Adrenal gland (tissue), 12 donors: ENCODE data around the gene F2RL3. TPM values are rescaled to one million over a fixed set of nuclear protein-coding genes. Genes with fewer than 3 reads are reported as not detected.

Experiments used
- DNase-seq, 7 donors: peaks; one replicate each; pipeline ENCODE4 v3.0.0-alpha.2; 2019 to 2020
- H3K27ac ChIP-seq, 5 donors: fragments of 200-600 bp; sonication (generic) in 4 of 5; 1 replicate in 3 of 5; 2 replicates in 2 of 5; pipeline versions ENCODE4 v1.5.1 to v1.8.0; 2016 to 2020; ENCODE audit warnings: mild to moderate bottlenecking in 1 of 5
- H3K27me3 ChIP-seq: fragments of 200-600 bp; 2 replicates; pipeline ENCODE4 v1.8.0; 2021
- H3K36me3 ChIP-seq, 2 donors: fragments of 200-600 bp; replicated peaks in 1 of 2; 1 replicate in 1 of 2; 2 replicates in 1 of 2; pipeline versions ENCODE4 v1.5.1 to v1.8.0; 2018 to 2022
- H3K4me1 ChIP-seq, 2 donors: fragments of 200-600 bp; replicated peaks in 1 of 2; 1 replicate in 1 of 2; 2 replicates in 1 of 2; pipeline versions ENCODE4 v1.5.1 to v1.8.0; 2018 to 2021
- H3K4me3 ChIP-seq, 4 donors: fragments of 200-600 bp; sonication (generic) in 3 of 4; one replicate each; pipeline ENCODE4 v1.5.1; 2016 to 2018
- H3K9me3 ChIP-seq, 3 donors: fragments of 200-600 bp; sonication (generic) in 1 of 3; replicated peaks in 1 of 3; 1 replicate in 2 of 3; 2 replicates in 1 of 3; pipeline versions ENCODE4 v1.5.1 to v1.8.0; 2016 to 2021
- POLR2A ChIP-seq, 2 donors: fragments of 450-650 bp; IDR thresholded peaks; one replicate each; pipeline ENCODE4 v1.6.1; 2017; ENCODE audit warnings: antibody characterized with exemption in 2 of 2, mild to moderate bottlenecking in 2 of 2, moderate library complexity in 1 of 2
- WGBS, 4 donors: extraction: QIAGEN DNeasy Blood & Tissue Kit in 2 of 4; methylation state at CpG; one replicate each; pipeline versions ENCODE4 v1.1.5 to v1.1.7; 2013 to 2017; 5-methylcytosine and 5-hydroxymethylcytosine counted together
- intact Hi-C, 2 donors: fragments of 100-400 bp; cut with DNase I; formaldehyde crosslinking; loops; one replicate each; pipeline versions ENCODE4 v1.14.1 to v1.15.0; 2022 to 2023
- polyA plus RNA-seq, 3 donors: library from polyadenylated mRNA; stranded (reverse); fragments of 200-250 nt in 2 of 3; fragments of 350-450 nt in 1 of 3; fragmentation: Illumina TruSeq in 1 of 3; extraction: RNeasy Lipid Tissue Mini Kit (QIAGEN cat#74804) in 1 of 3; gene quantifications; one replicate each; pipeline ENCODE4 v1.2.3, GENCODE V29; 2013 to 2014
- total RNA-seq, 9 donors: library from RNA; depleted of rRNA in 4 of 9; stranded (reverse); fragments of >200 nt in 4 of 9; fragments of 120-200 nt in 1 of 9; fragmentation: NEBNext Ultra II Directional in 1 of 9; extraction: Animal tissue kit (Norgen Biotek cat#: 25700) in 1 of 9; gene quantifications; one replicate each; pipeline versions ENCODE4 v1.1.0 to v1.2.4, GENCODE V29; 2013 to 2023
- TF ChIP-seq, protein P1 (sequence below), 6 experiments: fragments of 450-650 bp in 4 of 6; fragments of 200-600 bp in 2 of 6; sonication (generic) in 1 of 6; IDR thresholded peaks; 1 replicate in 5 of 6; 2 replicates in 1 of 6; pipeline versions ENCODE4 v1.5.1 to v1.8.0; 2016 to 2021; ENCODE audit warnings: antibody characterized with exemption in 6 of 6, mild to moderate bottlenecking in 2 of 6, moderate library complexity in 1 of 6
- donor health status: healthy with polysubstance abuse.
- donor health status: Bipolar disorder and iron deficiency.
- donor health status: DM: yes; HTN: yes; CAD: no.
- donor health status: DM: no; HTN: no; CAD: no.
- donor health status: DM: no; HTN: no; CAD: no.
- donor health status: DM: yes; HTN: yes; CAD: no.

The F2RL3 gene
- total and polyA plus RNA-seq, 12 donors, result 0.17 to 3.8 (median 2.2) TPM

GRCh38 chr19:16892436-16892835 lies 3.6 kb downstream of the F2RL3 start:
- Histone ChIP-seq H3K27ac (no peak overlapping the region), H3K36me3 (no peaks in the 10 kb centered on the region), H3K9me3 (no peaks in the 10 kb centered on the region), H3K4me3 (no peak overlapping the region), H3K4me1 (peaks cover 10 to 11% of the 10 kb centered on the region in 2 donors), H3K27me3 (no peaks in the 10 kb centered on the region)
- no peak for DNase-seq
- intact Hi-C loops, result no loop called here
- 63 to 74% (median 67%) methylated on average over 2 to 4 of the region's 4 CpGs for WGBS, 4 donors
- TF ChIP-seq, protein P1, sequence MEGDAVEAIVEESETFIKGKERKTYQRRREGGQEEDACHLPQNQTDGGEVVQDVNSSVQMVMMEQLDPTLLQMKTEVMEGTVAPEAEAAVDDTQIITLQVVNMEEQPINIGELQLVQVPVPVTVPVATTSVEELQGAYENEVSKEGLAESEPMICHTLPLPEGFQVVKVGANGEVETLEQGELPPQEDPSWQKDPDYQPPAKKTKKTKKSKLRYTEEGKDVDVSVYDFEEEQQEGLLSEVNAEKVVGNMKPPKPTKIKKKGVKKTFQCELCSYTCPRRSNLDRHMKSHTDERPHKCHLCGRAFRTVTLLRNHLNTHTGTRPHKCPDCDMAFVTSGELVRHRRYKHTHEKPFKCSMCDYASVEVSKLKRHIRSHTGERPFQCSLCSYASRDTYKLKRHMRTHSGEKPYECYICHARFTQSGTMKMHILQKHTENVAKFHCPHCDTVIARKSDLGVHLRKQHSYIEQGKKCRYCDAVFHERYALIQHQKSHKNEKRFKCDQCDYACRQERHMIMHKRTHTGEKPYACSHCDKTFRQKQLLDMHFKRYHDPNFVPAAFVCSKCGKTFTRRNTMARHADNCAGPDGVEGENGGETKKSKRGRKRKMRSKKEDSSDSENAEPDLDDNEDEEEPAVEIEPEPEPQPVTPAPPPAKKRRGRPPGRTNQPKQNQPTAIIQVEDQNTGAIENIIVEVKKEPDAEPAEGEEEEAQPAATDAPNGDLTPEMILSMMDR (IDR thresholded peaks at IDR 0.05), result no peak
- no peak for TF ChIP-seq POLR2A (IDR thresholded peaks at IDR 0.05)

DNA sequence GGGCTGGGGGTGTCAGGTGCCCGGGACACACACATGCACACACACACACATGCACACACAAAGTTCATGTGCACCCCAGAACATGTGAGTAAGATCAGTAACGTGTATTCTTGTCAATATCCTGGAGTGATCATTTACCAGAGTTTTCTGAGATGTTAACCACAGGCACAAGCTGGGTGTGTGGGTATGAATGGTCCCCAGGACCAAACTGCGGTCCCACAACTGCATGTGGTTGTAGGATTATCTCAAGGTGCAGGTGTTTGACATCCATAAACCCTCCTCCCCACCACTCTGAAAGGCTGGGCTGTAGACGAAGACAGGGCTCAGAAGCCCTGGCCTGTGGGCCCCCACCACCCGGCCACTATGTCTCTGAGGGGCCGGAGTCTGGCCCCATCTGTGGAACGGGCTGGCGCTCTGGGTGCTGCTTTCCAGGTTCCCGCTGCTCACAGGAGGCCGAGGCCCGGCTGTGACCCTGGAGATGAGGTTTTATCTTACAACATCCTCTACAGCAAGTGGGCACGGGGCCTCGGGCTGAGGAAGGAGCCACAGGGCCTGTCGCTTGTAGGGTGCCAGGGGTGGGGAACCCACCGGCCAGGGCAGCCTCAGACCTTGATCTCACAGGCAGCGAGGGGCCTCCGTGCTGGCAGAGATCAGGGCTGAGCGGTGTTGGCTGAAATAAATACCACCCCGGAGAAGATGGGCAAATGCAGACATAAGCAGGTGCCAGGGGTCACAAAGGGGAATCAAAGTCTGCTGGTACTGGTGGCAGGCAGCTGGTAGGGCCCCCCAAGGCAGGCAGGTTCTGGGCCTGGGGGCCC lies 4.3 kb downstream of the F2RL3 start:
- peaks cover 10 to 16% of the 10 kb centered on the region in 2 donors for H3K4me1 ChIP-seq

GRCh38 chr19:16893686-16893989 lies 4.8 kb downstream of the F2RL3 start:
- peak overlapping the region in 2 of 5 donors; percentile 25 to 26 for H3K27ac ChIP-seq
- H3K4me1 ChIP-seq, result peaks cover 10 to 12% of the 10 kb centered on the region in 2 donors
- intact Hi-C loops, result no loop called here

More for the DNA sequence above, 4.3 kb downstream of the F2RL3 start:
- WGBS, 4 donors, result 57 to 85% (median 80%) methylated on average over 9 to 19 of the region's 19 CpGs
- Histone ChIP-seq H3K9me3 (no peaks in the 10 kb centered on the region), H3K27ac (peak overlapping the region in 2 of 5 donors; percentile 25 to 26), H3K36me3 (no peaks in the 10 kb centered on the region), H3K4me3 (no peak overlapping the region), H3K27me3 (no peaks in the 10 kb centered on the region)
- intact Hi-C loops, result no loop called here
- peak in 1 of 7 donors; percentile 54 for DNase-seq
- TF ChIP-seq POLR2A (IDR thresholded peaks at IDR 0.05), result no peak
- TF ChIP-seq, protein P1 (IDR thresholded peaks at IDR 0.05), result no peak

DNA sequence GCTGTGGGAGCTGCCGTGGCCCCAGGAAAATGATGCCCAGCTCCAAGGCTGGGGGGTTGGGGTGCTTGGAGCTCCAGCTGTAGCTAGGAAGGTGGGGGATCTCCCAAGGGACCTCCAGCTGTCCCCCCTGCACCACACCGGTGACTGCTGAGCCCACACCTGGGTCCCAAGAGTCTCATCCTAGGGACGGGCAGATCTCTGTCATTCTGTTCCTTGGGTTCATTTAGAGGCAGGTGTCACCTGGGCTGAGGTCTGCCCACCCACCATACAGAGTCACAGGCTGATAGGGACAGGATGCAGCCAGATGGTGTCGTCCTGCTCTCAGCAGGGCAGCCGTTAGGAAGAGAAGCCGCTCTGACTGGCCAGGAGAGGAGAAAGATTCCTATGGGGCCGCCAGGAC lies 5.3 kb downstream of the F2RL3 start:
- no peaks in the 10 kb centered on the region for H3K36me3 ChIP-seq
- no peaks in the 10 kb centered on the region for H3K9me3 ChIP-seq
- H3K27ac ChIP-seq, result peak overlapping the region in 1 of 5 donors; percentile 25
- no peak for DNase-seq
- intact Hi-C loops, result no loop called here
- no peaks in the 10 kb centered on the region for H3K27me3 ChIP-seq
- TF ChIP-seq, protein P1 (IDR thresholded peaks at IDR 0.05), result no peak
- no peak for TF ChIP-seq POLR2A (IDR thresholded peaks at IDR 0.05)
- 84 to 90% (median 85%) methylated on average over 4 to 7 of the region's 7 CpGs; no CpG with 5 or more reads in 1 of the 4 donors for WGBS, 4 donors
- H3K4me1 ChIP-seq, result peaks cover 10 to 12% of the 10 kb centered on the region in 2 donors
- H3K4me3 ChIP-seq, result no peak overlapping the region

More at GRCh38 chr19:16893686-16893989, 4.8 kb downstream of the F2RL3 start:
- no peak for TF ChIP-seq POLR2A (IDR thresholded peaks at IDR 0.05)
- TF ChIP-seq, protein P1 (IDR thresholded peaks at IDR 0.05), result no peak
- no peaks in the 10 kb centered on the region for H3K9me3 ChIP-seq
- DNase-seq, result peak in 3 of 7 donors; percentile 37 to 62 (median 47)
- no peaks in the 10 kb centered on the region for H3K27me3 ChIP-seq
- no peaks in the 10 kb centered on the region for H3K36me3 ChIP-seq
- 53 to 80% (median 61%) methylated on average over 3 to 14 of the region's 14 CpGs for WGBS, 4 donors
- H3K4me3 ChIP-seq, result no peak overlapping the region
